Nephron (organoid): ENCODE data around the gene WDR4.
"Not testable (repeated sequence)": the region's sequence is repeated elsewhere in the genome, so short reads cannot be mapped to it uniquely, and the experiment has no call there.

Experiments used
- H3K27ac Mint-ChIP-seq, 3 experiments: 2 replicates each; pipeline ENCODE4 v1.8.0; 2020; ENCODE audit warnings: mixed read lengths in 3 of 3, mild to moderate bottlenecking in 2 of 3, moderate library complexity in 1 of 3
- H3K27me3 Mint-ChIP-seq: 2 replicates; pipeline ENCODE4 v1.8.0; 2021; ENCODE audit warnings: low read depth, mild to moderate bottlenecking, moderate library complexity, mixed read lengths
- H3K36me3 Mint-ChIP-seq: 2 replicates; pipeline ENCODE4 v1.8.0; 2020; ENCODE audit warnings: low read depth, mixed read lengths
- H3K4me1 Mint-ChIP-seq: 2 replicates; pipeline ENCODE4 v1.8.0; 2020; ENCODE audit warnings: mixed read lengths
- H3K4me3 Mint-ChIP-seq, 3 experiments: 2 replicates each; pipeline ENCODE4 v1.8.0; 2020; ENCODE audit warnings: mild to moderate bottlenecking in 3 of 3, mixed read lengths in 3 of 3, moderate library complexity in 2 of 3
- H3K9me3 Mint-ChIP-seq: 2 replicates; pipeline ENCODE4 v1.8.0; 2020; ENCODE audit warnings: mixed read lengths
- CTCF ChIP-seq, 3 experiments: fragments of 200-600 bp; sonication (generic); IDR thresholded peaks; one replicate each; pipeline ENCODE4 v1.5.0; 2021; ENCODE audit warnings: antibody characterized with exemption in 3 of 3; ENCODE audit not compliant: unreplicated experiment in 3 of 3

Gene WDR4

GRCh38 chr21:42809171-42809570 is 70.2 kb downstream of the WDR4 start:
- Mint-ChIP-seq H3K9me3 (peaks cover 6% of the 10 kb centered on the region), H3K4me3 (no peak overlapping the region), H3K4me1 (no peaks in the 10 kb centered on the region), H3K36me3 (peaks cover 5% of the 10 kb centered on the region), H3K27me3 (peaks cover 24% of the 10 kb centered on the region), H3K27ac (no peak overlapping the region)
- TF ChIP-seq CTCF (IDR thresholded peaks at IDR 0.05; ENCODE audit: unreplicated experiment in 3 of 3): no peak

GRCh38 chr21:42807938-42808613 is 71.3 kb downstream of the WDR4 start:
- no peaks in the 10 kb centered on the region for H3K4me1 Mint-ChIP-seq
- H3K9me3 Mint-ChIP-seq: peaks cover 3% of the 10 kb centered on the region
- peak overlapping the region in 1 of 3 experiments; percentile 73 for H3K27ac Mint-ChIP-seq
- peaks cover 24% of the 10 kb centered on the region for H3K27me3 Mint-ChIP-seq
- no peak for TF ChIP-seq CTCF (IDR thresholded peaks at IDR 0.05; ENCODE audit: unreplicated experiment in 3 of 3)
- no peak overlapping the region for H3K4me3 Mint-ChIP-seq
- H3K36me3 Mint-ChIP-seq: peaks cover 5% of the 10 kb centered on the region

- not testable (repeated sequence) for H3K4me1 Mint-ChIP-seq, H3K4me3 Mint-ChIP-seq
- peak overlapping the region in 1 of 3 experiments; percentile 73 for H3K27ac Mint-ChIP-seq
Observed at GRCh38 chr21:42807293-42807895, 71.9 kb downstream of the WDR4 start.

GRCh38 chr21:42806509-42807140 is 72.7 kb downstream of the WDR4 start:
- Mint-ChIP-seq H3K9me3 (no peaks in the 10 kb centered on the region), H3K27me3 (peaks cover 24% of the 10 kb centered on the region), H3K27ac (peak overlapping the region in 1 of 3 experiments; percentile 73), H3K4me1 (no peaks in the 10 kb centered on the region), H3K36me3 (no peaks in the 10 kb centered on the region), H3K4me3 (no peak overlapping the region)
- TF ChIP-seq CTCF (IDR thresholded peaks at IDR 0.05; ENCODE audit: unreplicated experiment in 3 of 3): no peak

More at GRCh38 chr21:42807293-42807895, 71.9 kb downstream of the WDR4 start:
- H3K9me3 Mint-ChIP-seq, H3K36me3 Mint-ChIP-seq: not testable (repeated sequence)
- peaks cover 24% of the 10 kb centered on the region for H3K27me3 Mint-ChIP-seq

GRCh38 chr21:42801616-42802015 is 77.7 kb downstream of the WDR4 start:
- not testable (repeated sequence) for H3K4me3 Mint-ChIP-seq

GRCh38 chr21:42799948-42800347 is 79.4 kb downstream of the WDR4 start:
- TF ChIP-seq CTCF (IDR thresholded peaks at IDR 0.05; ENCODE audit: unreplicated experiment in 3 of 3): no peak
- no peak overlapping the region for H3K4me3 Mint-ChIP-seq
- no peaks in the 10 kb centered on the region for H3K36me3 Mint-ChIP-seq

More at GRCh38 chr21:42801616-42802015, 77.7 kb downstream of the WDR4 start:
- H3K9me3 Mint-ChIP-seq, H3K36me3 Mint-ChIP-seq, H3K27ac Mint-ChIP-seq, H3K4me1 Mint-ChIP-seq: not testable (repeated sequence)
- peaks cover 12% of the 10 kb centered on the region for H3K27me3 Mint-ChIP-seq

More at GRCh38 chr21:42799948-42800347, 79.4 kb downstream of the WDR4 start:
- Mint-ChIP-seq H3K27ac (no peak overlapping the region), H3K9me3 (no peaks in the 10 kb centered on the region), H3K4me1 (no peaks in the 10 kb centered on the region), H3K27me3 (peaks cover 2% of the 10 kb centered on the region)
